ENCODE measurements around the gene SLC30A7.

- TF ChIP-seq CTCF (IDR thresholded peaks at IDR 0.05) (no peak), ZFX (IDR thresholded peaks at IDR 0.05; ENCODE audit: borderline replicate concordance) (no peak)
Observed at GRCh38 chr1:101029184-101029583, 133.3 kb downstream of the SLC30A7 start.
